Medulla oblongata (tissue), 1 donor: Measurements from ENCODE around the gene ZNF862.
A peak's percentile ranks its signal among the peaks of the same experiment; 100 is the strongest.

Experiments used
- DNase-seq: peaks from one replicate; pipeline ENCODE4 v3.0.0-alpha.2; 2015; ENCODE audit errors: extremely low spot score

ZNF862 gene

GRCh38 chr7:149866139-149866778, 28.1 kb downstream of the ZNF862 start:
- no peak for DNase-seq

GRCh38 chr7:149866779-149867447, 28.7 kb downstream of the ZNF862 start:
- peak; percentile 40 for DNase-seq

- DNase-seq: no peak
Observed at GRCh38 chr7:149867762-149868622, 29.8 kb downstream of the ZNF862 start.

GRCh38 chr7:149868623-149869290, 30.6 kb downstream of the ZNF862 start:
- peak; percentile 36 for DNase-seq

GRCh38 chr7:149869291-149869650, 31.1 kb downstream of the ZNF862 start:
- peak; percentile 28 for DNase-seq

GRCh38 chr7:149869867-149870266, 31.7 kb downstream of the ZNF862 start:
- DNase-seq: no peak

- no peak for DNase-seq
Observed at GRCh38 chr7:149870274-149870673, 32.1 kb downstream of the ZNF862 start.

- DNase-seq: no peak
Observed at GRCh38 chr7:149870701-149871483, 32.7 kb downstream of the ZNF862 start.

- peak; percentile 54 for DNase-seq
Observed at GRCh38 chr7:149871576-149871975, 33.4 kb downstream of the ZNF862 start.

GRCh38 chr7:149872419-149873073, 34.4 kb downstream of the ZNF862 start:
- DNase-seq: peak; percentile 95

- DNase-seq: peak; percentile 97
Observed at GRCh38 chr7:149873074-149873969, 35.1 kb downstream of the ZNF862 start, which contains the start of gene ATP6V0E2. ATP6V0E2 (plus strand) TSS chr7:149873969; CDS start chr7:149874066, 97 bp downstream.

GRCh38 chr7:149873970-149874643, 35.9 kb downstream of the ZNF862 start:
- DNase-seq: no peak

- peak; percentile 57 for DNase-seq
Observed at GRCh38 chr7:149874644-149875028, 36.5 kb downstream of the ZNF862 start.

- DNase-seq: no peak
Observed at GRCh38 chr7:149875396-149875795, 37.2 kb downstream of the ZNF862 start.

- no peak for DNase-seq
Observed at GRCh38 chr7:149877890-149878522, 39.8 kb downstream of the ZNF862 start.

GRCh38 chr7:149878523-149878921, 40.3 kb downstream of the ZNF862 start:
- DNase-seq: no peak

- no peak for DNase-seq
Observed at GRCh38 chr7:149879271-149879743, 41.1 kb downstream of the ZNF862 start.
